Endometrial microvascular endothelial cells (primary cell): ENCODE data around the gene CD59. TPM values are rescaled to one million over a fixed set of nuclear protein-coding genes. Genes with fewer than 3 reads are reported as not detected.

Experiments used
- in situ Hi-C: cut with HindIII; loops from 2 replicates; pipeline ENCODE4 v1.10.0; 2017; ENCODE audit warnings: low sequenced_read_pairs, low pct_unique_long_range_greater_than_20kb; ENCODE audit errors: inconsistent ontology term
- total RNA-seq: library from RNA; depleted of rRNA; stranded (reverse); fragments of >200 nt; gene quantifications from one replicate; pipeline ENCODE4 v1.2.3, GENCODE V29; 2015; ENCODE audit errors: inconsistent ontology term

Gene CD59
- total RNA-seq, 1 donor from 2014 or later, result 2,591 TPM

DNA sequence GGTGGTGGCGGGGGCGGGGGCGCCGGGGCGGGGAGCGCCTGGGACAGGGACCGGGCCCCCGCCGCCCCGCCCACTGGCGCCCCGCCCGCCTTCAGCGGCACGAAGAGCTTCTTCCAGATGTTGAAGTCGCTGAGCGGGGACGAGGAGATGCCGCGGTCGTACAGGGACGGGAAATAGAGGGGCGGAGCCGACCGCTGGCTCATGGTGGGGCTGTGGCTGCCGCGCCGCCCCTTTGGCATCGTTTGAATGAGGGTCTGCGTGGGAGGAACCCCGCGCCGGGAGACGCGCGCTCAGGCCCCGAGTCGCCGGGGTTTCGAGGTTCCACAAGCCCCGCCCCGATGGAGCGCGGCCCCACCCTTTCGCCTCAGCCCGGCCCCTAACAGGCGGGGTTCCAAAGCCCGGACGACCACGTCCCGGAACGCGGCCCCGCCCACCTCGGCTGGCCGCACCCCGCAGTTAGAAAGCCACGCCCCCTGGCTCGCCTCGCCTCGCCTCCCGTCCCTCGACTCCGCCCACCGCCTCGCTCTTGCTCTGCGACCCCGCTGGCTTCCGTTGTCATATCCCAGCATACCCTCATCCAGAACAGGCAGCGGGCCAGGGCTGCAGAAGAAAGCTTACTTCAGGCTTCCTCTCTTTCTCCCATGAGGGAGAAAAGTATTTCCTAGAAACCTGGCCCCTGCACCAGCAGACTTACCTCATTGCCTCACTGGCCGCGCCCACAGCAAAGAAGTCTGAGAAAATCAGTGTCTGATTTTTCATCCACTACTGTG, 35.5 kb downstream of the CD59 start, which contains the start of gene C11orf91:
Gene C11orf91 (minus strand): TSS at position 325 of the 770 bp plus-strand sequence. CDS start 86 bp downstream, at position 239.
- in situ Hi-C loops, result loop anchor here (25.0 kb wide), 1 partner anchor 338 kb away; no protein-coding TSS in a partner anchor

GRCh38 chr11:33700063-33700501, 36.1 kb downstream of the CD59 start:
- in situ Hi-C loops, result loop anchor here (25.0 kb wide), 1 partner anchor 338 kb away; no protein-coding TSS in a partner anchor

GRCh38 chr11:33699515-33700062, 36.6 kb downstream of the CD59 start:
- in situ Hi-C loops, result loop anchor here (25.0 kb wide), 1 partner anchor 337 kb away; no protein-coding TSS in a partner anchor

- in situ Hi-C loops, result no loop called here
Measured at GRCh38 chr11:33698921-33699320, 37.3 kb downstream of the CD59 start.

- in situ Hi-C loops, result no loop called here
Measured at GRCh38 chr11:33697997-33698396, 38.2 kb downstream of the CD59 start.

- in situ Hi-C loops, result no loop called here
Measured at GRCh38 chr11:33696931-33697638, 39.1 kb downstream of the CD59 start.

GRCh38 chr11:33696411-33696810, 39.8 kb downstream of the CD59 start:
- in situ Hi-C loops, result no loop called here

- in situ Hi-C loops, result no loop called here
Measured at GRCh38 chr11:33695051-33695566, 41.1 kb downstream of the CD59 start.

GRCh38 chr11:33694346-33695050, 41.7 kb downstream of the CD59 start:
- in situ Hi-C loops, result no loop called here

- in situ Hi-C loops, result no loop called here
Measured at GRCh38 chr11:33692541-33692940, 43.7 kb downstream of the CD59 start.

DNA sequence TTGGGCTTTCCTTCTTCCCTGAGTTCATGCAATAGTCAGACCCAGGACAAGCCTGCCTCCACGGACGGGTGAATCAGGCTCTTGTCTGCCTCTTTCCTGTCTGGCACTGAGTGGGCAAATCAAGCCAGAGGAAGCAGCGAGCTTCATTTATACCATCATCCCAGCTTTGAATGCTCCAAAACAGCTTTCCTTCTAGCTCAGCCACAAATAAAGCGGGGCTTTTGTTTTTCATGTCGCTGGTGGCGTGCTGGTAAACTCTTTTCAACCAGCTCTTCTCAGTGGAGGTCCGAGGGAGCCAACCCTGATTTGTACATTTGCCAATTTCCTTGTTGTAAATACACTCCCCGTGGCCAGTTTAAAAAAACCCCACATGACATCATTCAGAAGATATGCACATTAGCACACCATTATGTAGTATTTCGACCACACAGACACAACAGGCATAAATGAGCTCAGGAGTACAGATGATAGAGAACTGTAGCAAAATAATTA, 44.2 kb downstream of the CD59 start:
- in situ Hi-C loops, result no loop called here

- in situ Hi-C loops, result no loop called here
Measured at GRCh38 chr11:33691066-33691864, 45.0 kb downstream of the CD59 start.

DNA sequence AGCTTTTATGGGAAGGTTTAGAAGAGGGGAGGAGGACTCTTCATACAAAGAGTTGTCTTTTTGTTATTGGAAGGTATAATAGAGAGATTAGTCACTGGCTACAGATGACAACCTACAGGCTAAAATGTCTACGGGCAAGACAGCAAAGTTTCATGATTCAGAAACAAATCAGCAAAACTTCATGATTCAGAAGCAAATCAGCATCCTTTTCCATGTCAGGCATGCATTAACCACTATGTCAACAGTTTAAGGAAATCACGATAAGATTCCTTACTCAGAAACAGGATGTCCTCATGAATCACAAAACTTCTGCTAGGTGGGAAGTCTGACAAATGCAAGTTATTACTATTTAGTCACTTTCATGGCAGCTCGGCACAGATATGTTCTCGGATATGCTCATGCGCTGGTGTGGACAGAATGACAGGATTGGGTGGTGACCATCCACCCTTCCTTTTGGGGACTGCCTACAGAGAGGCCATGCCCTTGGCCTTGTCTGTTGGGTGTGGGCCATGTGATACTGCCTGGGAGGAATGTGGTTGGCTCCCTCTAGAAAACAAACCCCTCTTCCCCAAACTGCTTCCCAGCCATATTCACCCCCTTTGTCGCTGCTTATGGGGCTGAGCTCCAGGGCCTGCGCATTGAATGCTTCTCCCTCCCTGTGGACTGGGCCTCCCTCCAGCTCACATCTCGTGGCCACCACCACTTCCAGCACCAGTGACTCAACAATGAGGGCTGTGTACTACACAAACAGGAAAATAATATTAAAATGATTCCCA, 45.7 kb downstream of the CD59 start:
- in situ Hi-C loops, result no loop called here

DNA sequence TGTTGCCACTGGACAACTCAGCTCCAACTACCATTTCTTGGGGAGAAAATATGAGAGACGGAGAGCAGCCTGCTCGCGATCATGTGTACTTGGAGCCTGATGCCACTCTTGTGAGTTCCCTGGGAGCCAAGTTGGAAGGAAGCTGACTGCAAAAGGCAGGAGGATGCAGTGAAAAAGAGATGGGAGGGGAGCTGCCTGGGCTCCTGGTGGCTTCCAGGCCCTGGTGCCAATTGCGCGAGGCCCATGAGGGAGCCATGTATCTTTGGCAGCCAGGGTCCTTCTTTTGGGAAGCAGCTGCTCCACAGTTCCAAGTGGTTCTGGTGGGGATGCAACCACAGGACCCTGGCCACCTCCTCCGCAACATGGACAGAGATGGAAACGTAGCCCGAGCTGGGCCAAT, 46.7 kb downstream of the CD59 start:
- in situ Hi-C loops, result no loop called here

DNA sequence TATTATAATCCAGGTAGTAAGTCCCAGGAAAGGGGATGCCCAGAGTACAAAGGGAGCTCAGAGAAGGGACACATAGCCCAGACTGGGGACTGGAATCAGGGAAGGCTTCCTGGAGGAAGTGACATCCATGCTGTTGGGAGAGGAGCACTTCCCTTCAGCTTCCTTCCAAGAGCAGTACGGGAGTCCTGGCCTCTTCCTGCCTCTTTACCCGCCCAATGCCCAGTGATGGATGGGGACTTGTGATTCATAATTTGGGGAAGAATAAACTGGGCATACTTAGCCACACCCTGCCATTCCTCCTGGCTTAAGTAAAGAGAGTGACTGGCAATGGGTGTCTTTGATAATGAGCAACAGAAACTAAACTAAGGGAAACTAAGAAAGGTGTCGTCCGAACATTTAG, 47.1 kb downstream of the CD59 start:
- in situ Hi-C loops, result no loop called here

GRCh38 chr11:33687733-33688479, 48.3 kb downstream of the CD59 start:
- in situ Hi-C loops, result no loop called here

DNA sequence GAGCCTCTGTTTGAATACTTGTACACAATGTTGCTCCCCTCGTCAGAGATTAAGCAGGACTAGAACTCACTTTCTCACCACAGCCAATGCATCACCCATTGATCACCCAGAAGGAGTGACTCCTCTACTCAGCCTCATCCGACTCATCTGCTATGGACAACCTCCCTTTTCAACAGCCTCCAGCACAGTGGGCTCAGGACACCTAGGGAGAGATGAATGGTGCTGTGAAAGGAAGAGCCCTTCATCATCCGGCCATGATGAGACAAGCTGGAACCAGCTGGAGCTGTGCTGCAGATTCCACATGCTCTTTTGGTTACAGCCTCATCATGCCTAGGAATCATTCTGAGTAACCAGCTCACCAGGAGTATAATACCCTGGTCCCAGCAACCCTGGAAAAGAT, 51.1 kb downstream of the CD59 start:
- in situ Hi-C loops, result no loop called here
